ENCODE data around the gene MAMLD1.

The MAMLD1 gene

DNA sequence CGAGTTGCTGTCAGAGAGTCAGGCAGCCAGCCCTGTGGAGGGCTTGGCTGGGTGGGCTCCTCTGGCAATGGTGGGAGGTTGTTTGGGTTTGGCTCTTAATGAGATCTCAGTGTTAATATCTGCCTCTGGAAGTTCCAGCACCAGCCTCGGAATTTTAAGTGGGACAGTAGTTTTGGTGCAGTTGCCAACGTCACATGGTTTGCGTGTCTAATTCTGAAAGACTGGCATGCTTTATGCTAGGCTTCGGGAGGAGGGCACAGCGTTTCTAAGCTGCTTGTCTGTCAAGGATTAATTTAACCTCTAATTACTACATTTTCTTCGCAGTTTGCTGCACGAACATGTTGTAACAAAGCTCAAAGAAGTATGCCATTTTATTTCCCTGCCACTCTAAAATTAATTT is 9.2 kb downstream of the MAMLD1 start:
- DNase-seq (ENCODE audit: low read depth) = no peak
- TF ChIP-seq, protein P1, sequence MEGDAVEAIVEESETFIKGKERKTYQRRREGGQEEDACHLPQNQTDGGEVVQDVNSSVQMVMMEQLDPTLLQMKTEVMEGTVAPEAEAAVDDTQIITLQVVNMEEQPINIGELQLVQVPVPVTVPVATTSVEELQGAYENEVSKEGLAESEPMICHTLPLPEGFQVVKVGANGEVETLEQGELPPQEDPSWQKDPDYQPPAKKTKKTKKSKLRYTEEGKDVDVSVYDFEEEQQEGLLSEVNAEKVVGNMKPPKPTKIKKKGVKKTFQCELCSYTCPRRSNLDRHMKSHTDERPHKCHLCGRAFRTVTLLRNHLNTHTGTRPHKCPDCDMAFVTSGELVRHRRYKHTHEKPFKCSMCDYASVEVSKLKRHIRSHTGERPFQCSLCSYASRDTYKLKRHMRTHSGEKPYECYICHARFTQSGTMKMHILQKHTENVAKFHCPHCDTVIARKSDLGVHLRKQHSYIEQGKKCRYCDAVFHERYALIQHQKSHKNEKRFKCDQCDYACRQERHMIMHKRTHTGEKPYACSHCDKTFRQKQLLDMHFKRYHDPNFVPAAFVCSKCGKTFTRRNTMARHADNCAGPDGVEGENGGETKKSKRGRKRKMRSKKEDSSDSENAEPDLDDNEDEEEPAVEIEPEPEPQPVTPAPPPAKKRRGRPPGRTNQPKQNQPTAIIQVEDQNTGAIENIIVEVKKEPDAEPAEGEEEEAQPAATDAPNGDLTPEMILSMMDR (IDR thresholded peaks at IDR 0.05; ENCODE audit: control insufficient read depth, insufficient read depth, low read depth, low read length, missing control alignments) = no peak
- no peak overlapping the region for H3K4me3 ChIP-seq (ENCODE audit: control insufficient read depth, low read depth, low read length)

DNA sequence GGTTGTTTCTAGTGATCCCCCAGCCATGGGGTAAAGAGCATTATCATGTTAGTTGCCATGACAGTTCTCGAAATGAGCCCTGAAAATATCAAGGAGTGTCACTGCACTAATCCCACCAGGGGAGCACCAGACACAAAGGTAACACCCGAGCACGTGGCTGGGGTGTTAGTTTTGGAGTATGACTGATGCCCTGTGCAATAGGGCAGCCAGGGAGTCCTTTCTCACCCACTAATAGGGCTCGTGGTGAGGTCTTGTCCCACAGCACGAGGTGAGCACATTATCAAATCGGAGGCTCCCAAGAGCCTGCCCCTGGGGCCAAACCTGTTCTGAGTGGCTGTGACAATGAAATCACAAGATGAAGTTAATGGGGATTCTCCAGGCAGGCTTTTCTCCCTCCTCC is 9.6 kb downstream of the MAMLD1 start:
- TF ChIP-seq, protein P1 (IDR thresholded peaks at IDR 0.05; ENCODE audit: control insufficient read depth, insufficient read depth, low read depth, low read length, missing control alignments) = no peak
- no peak for DNase-seq (ENCODE audit: low read depth)
- no peak overlapping the region for H3K4me3 ChIP-seq (ENCODE audit: control insufficient read depth, low read depth, low read length)

DNA sequence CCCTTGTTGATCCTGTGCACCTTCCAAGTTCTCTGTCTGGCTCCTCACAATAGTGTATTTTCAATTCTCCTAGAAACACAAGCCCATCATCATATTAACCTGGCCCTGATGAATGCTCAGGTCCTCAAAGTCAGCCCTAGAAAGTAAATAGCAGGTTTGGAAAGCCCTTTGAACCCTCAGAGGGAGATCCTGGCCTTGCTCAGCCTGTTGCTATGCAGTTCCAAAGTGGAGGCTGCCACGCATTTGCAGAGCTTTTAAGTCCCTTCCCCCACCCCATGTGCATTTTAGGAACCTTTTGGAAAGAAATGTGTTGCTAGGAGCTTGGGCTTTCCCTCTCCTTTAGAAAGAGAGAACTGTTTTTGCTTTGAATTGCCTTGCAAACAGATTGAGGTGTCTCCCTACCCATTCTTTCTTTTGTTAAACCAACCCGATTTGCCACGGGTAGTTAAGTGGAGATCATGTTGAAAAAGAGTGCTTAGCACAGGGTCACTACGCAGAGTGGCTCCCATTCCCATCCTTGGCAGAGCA is 12.2 kb downstream of the MAMLD1 start:
- TF ChIP-seq, protein P1 (IDR thresholded peaks at IDR 0.05; ENCODE audit: control insufficient read depth, insufficient read depth, low read depth, low read length, missing control alignments) = no peak
- no peak overlapping the region for H3K4me3 ChIP-seq (ENCODE audit: control insufficient read depth, low read depth, low read length)
- no peak for DNase-seq (ENCODE audit: low read depth)

DNA sequence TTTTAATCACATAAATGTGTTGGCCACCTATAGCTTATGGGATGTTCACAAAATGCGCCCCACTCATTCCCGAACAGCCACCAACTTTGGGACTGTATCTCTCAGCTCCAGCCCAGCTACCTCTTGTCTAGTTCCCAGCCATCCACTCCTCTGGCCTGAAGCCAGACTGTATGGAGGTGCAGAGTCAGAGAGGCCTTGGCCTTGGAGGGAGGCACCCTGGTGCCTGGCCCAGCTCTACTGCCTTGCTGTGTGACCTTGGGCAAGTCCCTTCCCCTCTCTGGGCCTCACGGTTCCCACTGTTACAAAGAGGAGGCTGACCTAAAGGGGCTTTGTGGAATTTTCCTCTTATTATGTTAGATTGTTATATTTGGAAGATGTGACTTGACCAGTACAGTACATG is 13.9 kb downstream of the MAMLD1 start:
- no peak for DNase-seq (ENCODE audit: low read depth)
- TF ChIP-seq, protein P1 (IDR thresholded peaks at IDR 0.05; ENCODE audit: control insufficient read depth, insufficient read depth, low read depth, low read length, missing control alignments) = no peak
- H3K4me3 ChIP-seq (ENCODE audit: control insufficient read depth, low read depth, low read length) = no peak overlapping the region

DNA sequence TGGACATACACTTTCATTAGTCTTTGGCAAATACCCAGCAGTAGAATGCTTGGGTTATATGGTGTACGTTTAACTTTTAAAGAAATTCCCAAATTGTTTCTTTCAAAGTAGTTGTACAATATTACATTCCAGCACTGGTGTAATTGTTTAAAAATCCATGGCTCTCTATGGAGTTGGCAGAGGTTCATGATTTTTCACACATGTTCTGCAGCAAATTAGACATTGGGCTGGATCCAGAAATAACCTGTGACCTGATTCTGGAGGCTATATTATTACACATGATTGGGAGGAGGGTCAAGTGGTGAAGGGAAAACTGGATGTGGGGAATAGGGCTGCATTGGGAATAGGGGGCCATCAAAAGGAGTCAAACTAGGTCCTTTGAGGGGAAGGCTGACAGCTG is 41.9 kb downstream of the MAMLD1 start:
- no peak for DNase-seq (ENCODE audit: low read depth)
- TF ChIP-seq, protein P1 (IDR thresholded peaks at IDR 0.05; ENCODE audit: control insufficient read depth, insufficient read depth, low read depth, low read length, missing control alignments) = no peak
- H3K4me3 ChIP-seq (ENCODE audit: control insufficient read depth, low read depth, low read length) = no peak overlapping the region

DNA sequence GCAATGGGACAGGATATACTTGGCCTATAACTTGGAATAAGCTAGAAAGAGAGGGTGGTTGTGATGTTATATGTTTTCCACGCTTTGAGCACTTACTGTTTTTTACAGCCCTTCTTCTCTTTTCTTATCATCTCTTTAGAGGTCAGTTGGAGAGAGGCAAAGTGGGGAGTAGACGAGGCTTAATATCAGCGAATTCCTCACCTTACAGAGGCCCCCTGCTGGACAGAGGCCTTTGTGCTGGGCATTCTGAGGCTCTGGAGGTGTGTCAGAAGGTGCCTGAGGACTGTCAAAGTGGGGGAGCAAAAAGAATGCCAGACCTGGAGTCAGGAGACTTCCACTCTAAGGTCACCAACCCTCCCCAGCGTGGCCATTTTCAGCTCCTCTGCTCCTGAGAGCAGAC is 42.5 kb downstream of the MAMLD1 start:
- TF ChIP-seq, protein P1 (IDR thresholded peaks at IDR 0.05; ENCODE audit: control insufficient read depth, insufficient read depth, low read depth, low read length, missing control alignments) = no peak
- DNase-seq (ENCODE audit: low read depth) = no peak
- H3K4me3 ChIP-seq (ENCODE audit: control insufficient read depth, low read depth, low read length) = no peak overlapping the region

DNA sequence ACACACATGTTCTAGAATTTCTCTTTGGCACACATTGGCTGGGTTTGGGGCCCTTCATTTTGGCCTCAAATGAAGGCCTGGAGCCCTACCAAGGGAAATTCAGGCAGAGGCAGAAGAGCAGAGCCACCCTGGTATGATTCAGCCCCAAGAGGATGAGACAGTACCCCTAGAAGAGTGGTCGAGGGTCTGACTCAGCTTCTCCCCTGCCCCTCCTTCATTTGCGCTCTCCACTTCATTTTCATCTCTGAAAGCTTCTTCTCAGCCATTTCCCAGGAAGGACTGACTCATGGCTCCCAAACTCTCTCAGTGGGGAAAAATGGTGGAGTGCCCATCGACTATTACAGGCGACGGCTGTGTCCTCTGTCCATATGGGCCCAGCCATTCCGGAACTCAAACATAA is 43.5 kb downstream of the MAMLD1 start:
- H3K4me3 ChIP-seq (ENCODE audit: control insufficient read depth, low read depth, low read length) = no peak overlapping the region
- no peak for DNase-seq (ENCODE audit: low read depth)
- TF ChIP-seq, protein P1 (IDR thresholded peaks at IDR 0.05; ENCODE audit: control insufficient read depth, insufficient read depth, low read depth, low read length, missing control alignments) = no peak

All from AG09309 (cell line).